ENCODE results near the gene ABCC6.
"Not testable (repeated sequence)": the region's sequence is repeated elsewhere in the genome, so short reads cannot be mapped to it uniquely, and the experiment has no call there.

- TF ChIP-seq CTCF, POLR2A (IDR thresholded peaks at IDR 0.05): not testable (repeated sequence)
Measured at GRCh38 chr16:16265044-16265443, 41.8 kb upstream of the ABCC6 start.

Measured in esophagus squamous epithelium (tissue), 4 donors.